Measurements from ENCODE around the gene EEF1G.
"Not testable (repeated sequence)": the region's sequence is repeated elsewhere in the genome, so short reads cannot be mapped to it uniquely, and the experiment has no call there.

EEF1G gene

DNA sequence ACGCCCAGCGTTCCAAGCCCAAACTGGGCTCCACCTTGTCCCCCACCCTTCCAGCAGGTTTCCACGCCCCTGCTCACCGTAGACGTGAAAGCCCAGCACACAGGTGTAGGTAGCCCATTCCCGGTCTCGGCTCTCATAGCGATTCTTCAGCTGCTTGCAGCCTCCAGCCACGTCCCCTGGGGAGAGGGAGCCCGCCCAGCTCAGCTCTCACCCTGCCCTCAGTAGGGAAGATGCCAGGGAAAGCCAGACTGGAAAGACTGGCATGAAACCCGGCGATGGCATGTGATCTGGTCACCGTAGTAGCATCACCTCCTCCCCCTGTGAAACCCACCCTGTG is 29.3 kb upstream of the EEF1G start:
- DNase-seq: no peak

GRCh38 chr11:62602141-62603071 is 28.7 kb upstream of the EEF1G start:
- no peak for DNase-seq

GRCh38 chr11:62601372-62602140 is 27.9 kb upstream of the EEF1G start, which contains the start of gene MTA2:
TSS of gene MTA2 (minus strand) at chr11:62601865. CDS start at chr11:62601450, 415 bp downstream.
- peak; percentile 72 for DNase-seq

DNA sequence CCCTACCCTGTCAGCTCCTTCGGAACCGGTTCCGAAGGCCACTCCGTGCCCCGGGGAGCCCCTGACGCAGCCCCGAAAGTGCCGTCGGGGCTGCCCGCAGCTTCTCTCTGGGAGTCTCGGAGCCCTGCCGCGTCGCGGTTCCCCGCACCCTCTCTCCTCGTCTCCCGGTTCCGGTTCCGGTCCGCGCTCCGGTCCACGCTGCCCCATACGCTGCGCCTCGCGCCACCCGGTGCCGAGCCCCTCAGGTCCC is 27.4 kb upstream of the EEF1G start:
- DNase-seq: no peak

- no peak for DNase-seq
Measured at GRCh38 chr11:62600367-62601121, 26.9 kb upstream of the EEF1G start.

GRCh38 chr11:62599901-62600300 is 26.2 kb upstream of the EEF1G start:
- DNase-seq: no peak

DNA sequence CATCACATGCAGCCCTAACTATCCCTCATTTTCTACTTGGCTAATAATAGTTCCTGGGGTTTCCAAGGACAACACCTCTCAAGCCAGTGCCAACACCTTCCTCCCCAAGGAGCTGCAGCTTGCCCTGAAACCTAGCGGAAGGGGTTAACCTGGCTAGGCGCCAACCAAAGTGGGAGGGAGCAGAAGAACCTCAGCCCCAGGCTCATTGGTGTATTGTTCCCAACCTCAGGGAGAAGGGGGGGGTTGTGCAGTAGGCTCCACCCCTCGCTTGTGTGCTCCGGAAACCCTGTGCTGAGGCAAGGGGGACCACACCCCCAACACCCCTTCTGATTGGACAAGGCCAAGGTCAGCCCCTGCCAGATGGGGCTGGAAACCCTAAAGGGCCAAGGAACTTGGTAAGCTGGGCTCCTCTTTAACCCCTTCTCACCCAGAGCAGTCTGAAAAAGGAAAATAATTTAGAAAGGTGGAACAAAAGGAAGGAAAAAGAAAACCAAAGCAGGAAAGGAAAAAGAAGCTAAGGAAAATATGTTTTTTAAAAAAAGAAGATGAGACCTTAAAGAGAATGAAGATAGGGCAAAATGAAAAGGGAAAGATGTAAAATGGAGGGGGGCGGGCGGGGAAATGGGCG is 25.5 kb upstream of the EEF1G start:
- peak; percentile 64 for DNase-seq

DNA sequence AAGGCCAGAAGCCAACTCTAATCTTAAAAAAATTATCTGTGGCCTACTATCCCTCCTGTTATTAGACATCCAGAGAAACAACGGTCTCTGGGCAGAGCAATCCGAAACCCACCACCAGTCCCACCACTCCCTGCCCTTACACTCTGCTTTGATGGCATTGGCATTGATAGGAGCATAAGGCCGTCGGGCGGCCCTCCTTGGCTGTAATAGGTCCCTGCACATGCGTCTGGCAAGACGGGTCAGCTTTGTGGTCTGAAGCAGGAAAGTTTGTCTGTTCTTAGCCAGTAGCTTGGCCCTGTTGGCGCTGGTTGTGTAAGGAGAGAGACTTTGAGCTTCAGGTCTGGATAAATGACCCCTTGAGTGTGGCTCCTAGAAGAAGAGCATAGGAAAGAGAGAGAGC is 21.4 kb upstream of the EEF1G start:
- DNase-seq: no peak

DNA sequence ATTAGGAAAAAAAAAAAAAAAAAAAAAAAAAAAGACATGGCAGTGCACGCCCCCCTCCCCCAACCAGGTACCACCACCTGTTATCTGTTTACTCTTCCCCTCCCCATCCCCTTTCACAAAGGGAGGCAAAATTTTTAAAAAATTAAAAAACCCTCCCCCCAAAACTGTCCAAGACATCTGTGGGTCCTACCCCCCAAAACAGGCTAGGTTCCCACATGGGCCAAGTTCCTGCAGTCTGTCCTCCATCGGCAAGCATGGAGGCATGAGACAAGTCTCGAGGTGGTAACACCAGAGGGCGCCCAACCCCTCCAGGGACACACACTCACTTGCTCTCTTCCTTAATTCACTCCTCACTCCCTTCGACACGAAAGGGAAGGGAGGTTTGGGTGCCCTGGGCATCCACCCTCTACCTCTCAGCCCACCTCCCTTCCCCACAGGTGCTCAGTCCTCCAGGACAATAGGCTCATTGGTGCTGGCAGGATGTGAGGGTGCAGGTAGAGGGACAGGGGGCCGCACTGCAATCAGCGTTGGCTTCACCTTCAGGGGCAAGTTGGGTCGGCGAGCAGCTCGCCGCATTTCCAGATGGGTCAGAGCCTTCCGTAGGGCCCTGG is 19.8 kb upstream of the EEF1G start:
- DNase-seq: no peak

- DNase-seq: no peak
Measured at GRCh38 chr11:62592989-62593421, 19.3 kb upstream of the EEF1G start.

GRCh38 chr11:62592146-62592815 is 18.6 kb upstream of the EEF1G start:
- DNase-seq: no peak

DNA sequence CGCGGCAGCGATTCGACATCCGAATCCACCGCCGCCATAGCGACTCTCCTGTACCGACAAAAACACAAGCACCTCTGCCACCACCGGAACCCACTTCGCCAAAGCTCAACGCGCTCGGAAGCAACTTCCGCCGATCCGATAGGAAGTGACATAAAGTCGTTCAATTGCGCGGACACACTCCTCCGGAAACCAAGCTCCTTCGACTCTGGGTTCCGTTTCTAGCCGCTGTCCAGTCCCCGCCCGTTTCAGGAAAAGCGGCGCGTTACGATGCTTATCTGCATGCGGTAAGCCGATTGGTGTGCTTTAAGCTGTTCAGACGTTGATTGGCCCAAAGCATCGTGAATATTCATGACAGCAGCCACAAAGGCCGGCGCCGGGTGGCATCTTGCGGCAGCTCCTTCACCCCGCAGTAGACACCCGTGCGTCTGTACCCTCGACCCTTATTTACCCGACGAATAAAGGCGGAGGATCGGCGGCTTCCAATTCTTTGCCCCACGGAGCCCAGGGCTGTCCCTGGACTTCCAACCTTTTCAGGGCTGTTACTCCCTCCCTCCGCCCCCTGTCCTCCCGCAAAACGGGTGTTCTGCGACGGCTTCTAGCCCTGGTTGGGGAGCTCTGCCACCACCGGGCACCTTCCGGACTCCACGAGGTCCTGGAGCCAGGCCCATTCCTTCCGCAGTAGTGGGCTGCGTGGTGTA is 17.9 kb upstream of the EEF1G start, which contains the start of gene TUT1:
TUT1 (minus strand) TSS at position 76 of the 698 bp plus-strand sequence; CDS start at position 38, 38 bp downstream.
- peak; percentile 96 for DNase-seq

DNA sequence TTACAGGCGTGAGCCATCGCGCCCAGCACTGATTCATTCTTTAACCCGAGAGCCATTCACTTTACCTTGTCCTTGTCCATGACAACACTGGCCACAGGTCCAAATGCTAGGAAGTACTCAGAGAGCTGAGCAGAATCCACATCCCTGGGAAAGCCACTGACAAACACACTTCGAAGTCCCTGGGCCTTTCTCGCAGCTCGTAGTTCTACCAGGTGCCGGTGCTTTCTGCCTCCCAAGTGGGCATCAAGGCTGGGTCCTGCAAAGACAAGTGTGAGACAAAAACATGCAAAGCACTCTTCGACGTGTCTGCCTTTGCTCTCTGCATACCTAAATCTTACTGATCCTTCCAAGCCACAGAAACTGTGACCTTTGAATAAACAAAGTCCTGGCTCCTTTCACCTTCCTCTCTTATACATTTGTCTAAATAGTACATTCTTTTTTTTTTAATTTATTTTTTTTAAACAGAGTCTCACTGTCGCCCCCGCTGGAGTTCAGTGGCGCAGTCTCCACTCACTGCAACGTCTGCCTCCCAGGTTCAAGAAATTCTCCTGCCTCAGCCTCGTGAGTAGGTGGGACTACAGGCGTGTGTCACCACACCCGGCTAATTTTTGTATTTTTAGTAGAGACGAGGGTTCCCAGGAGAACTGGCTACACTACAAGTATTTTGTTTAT is 15.4 kb upstream of the EEF1G start:
- no peak for DNase-seq

- not testable (repeated sequence) for DNase-seq
Measured at GRCh38 chr11:62585356-62585755, 11.7 kb upstream of the EEF1G start.

DNA sequence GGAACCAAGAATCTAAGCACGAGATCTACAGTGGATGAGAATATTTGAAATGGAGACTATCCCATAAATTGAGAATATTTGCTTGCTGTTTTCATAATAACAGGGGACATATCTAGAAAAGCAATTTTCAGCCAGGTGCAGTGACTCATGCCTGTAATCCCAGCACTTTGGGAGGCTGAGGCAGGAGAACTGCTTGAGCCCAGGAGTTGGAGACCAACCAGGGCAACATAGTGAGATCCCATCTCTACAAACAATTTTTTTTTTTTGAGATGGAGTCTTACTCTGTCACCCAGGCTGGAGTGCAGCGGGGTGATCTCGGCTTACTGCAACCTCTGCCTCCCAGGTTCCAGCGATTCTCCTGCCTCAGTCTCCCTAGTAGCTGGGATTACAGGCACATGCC is 8.0 kb upstream of the EEF1G start:
- not testable (repeated sequence) for DNase-seq

GRCh38 chr11:62580959-62581715 is 7.4 kb upstream of the EEF1G start:
- no peak for DNase-seq

- no peak for DNase-seq
Measured at GRCh38 chr11:62579252-62579651, 5.6 kb upstream of the EEF1G start.

- no peak for DNase-seq
Measured at GRCh38 chr11:62578541-62578940, 4.8 kb upstream of the EEF1G start.

- no peak for DNase-seq
Measured at GRCh38 chr11:62577046-62577714, 3.5 kb upstream of the EEF1G start.

Data from NCI-H524 treated with DMSO at 0.1 percent for 48 hours (cell line).